SK-N-SH treated with all-trans-retinoic acid at 6 μM for 48 hours (cell line): ENCODE data around the gene ZBTB22.
A peak's percentile ranks its signal among the peaks of the same experiment; 100 is the strongest.

Experiments used
- ATAC-seq: fragments of 200-7000 bp; cut with Tn5 transposase; 3 replicates; pipeline ENCODE4 v1.9.1; 2020; ENCODE audit warnings: mild to moderate bottlenecking, moderate library complexity
- ARNTL ChIP-seq: fragments of 450-650 bp; formaldehyde crosslinking; IDR thresholded peaks from 2 replicates; pipeline ENCODE4 v1.5.0; 2020; ENCODE audit warnings: low read depth, mild to moderate bottlenecking, moderate library complexity, borderline replicate concordance
- BACH2 ChIP-seq: fragments of 250-450 bp; sonication (Bioruptor Pico); IDR thresholded peaks from 2 replicates; pipeline ENCODE4 v1.9.0; 2021; ENCODE audit warnings: mild to moderate bottlenecking, borderline replicate concordance
- CREB5 ChIP-seq: fragments of 250-450 bp; sonication (Bioruptor Pico); IDR thresholded peaks from 2 replicates; pipeline ENCODE4 v1.5.1; 2020; ENCODE audit warnings: low read depth, mild to moderate bottlenecking, moderate library complexity
- CSDC2 ChIP-seq: fragments of 250-450 bp; sonication (Bioruptor Pico); IDR thresholded peaks from 2 replicates; pipeline ENCODE4 v1.5.0; 2020; ENCODE audit warnings: mild to moderate bottlenecking, moderate library complexity
- CSRNP3 ChIP-seq: fragments of 250-450 bp; sonication (Bioruptor Pico); IDR thresholded peaks from 2 replicates; pipeline ENCODE4 v1.5.1; 2021; ENCODE audit warnings: mild to moderate bottlenecking, moderate library complexity
- ESRRG ChIP-seq: fragments of 250-450 bp; sonication (Bioruptor Pico); IDR thresholded peaks from 2 replicates; pipeline ENCODE4 v1.6.1; 2021; ENCODE audit warnings: mild to moderate bottlenecking
- GLIS3 ChIP-seq: fragments of 250-450 bp; sonication (Bioruptor Pico); IDR thresholded peaks from 2 replicates; pipeline ENCODE4 v1.5.0; 2020; ENCODE audit warnings: mild to moderate bottlenecking, moderate library complexity
- ISL1 ChIP-seq: fragments of 250-450 bp; sonication (Bioruptor Pico); IDR thresholded peaks from 2 replicates; pipeline ENCODE4 v2.1.2; 2022; ENCODE audit warnings: mild to moderate bottlenecking, moderate library complexity
- OSR1 ChIP-seq: fragments of 250-450 bp; sonication (Bioruptor Pico); IDR thresholded peaks from 2 replicates; pipeline ENCODE4 v1.8.0; 2022; ENCODE audit warnings: moderate library complexity, mild to moderate bottlenecking, inconsistent platforms
- PATZ1 ChIP-seq: fragments of 250-450 bp; sonication (Bioruptor Pico); IDR thresholded peaks from 2 replicates; pipeline ENCODE4 v1.8.0; 2020; ENCODE audit warnings: mild to moderate bottlenecking, moderate library complexity, borderline replicate concordance
- POU6F1 ChIP-seq: fragments of 250-450 bp; sonication (Bioruptor Pico); IDR thresholded peaks from 2 replicates; pipeline ENCODE4 v1.8.0; 2021; ENCODE audit warnings: low read depth, mild to moderate bottlenecking, moderate library complexity, borderline replicate concordance
- PPARA ChIP-seq: fragments of 250-450 bp; sonication (Bioruptor Pico); IDR thresholded peaks from 2 replicates; pipeline ENCODE4 v1.5.0; 2020; ENCODE audit warnings: mild to moderate bottlenecking, borderline replicate concordance
- RARB ChIP-seq: fragments of 250-450 bp; sonication (Bioruptor Pico); IDR thresholded peaks from 2 replicates; pipeline ENCODE4 v1.8.0; 2021; ENCODE audit warnings: mild to moderate bottlenecking, moderate library complexity
- SNAI2 ChIP-seq: fragments of 250-450 bp; sonication (Bioruptor Pico); IDR thresholded peaks from 2 replicates; pipeline ENCODE4 v1.5.0; 2020; ENCODE audit warnings: mild to moderate bottlenecking, moderate library complexity
- TCF4 ChIP-seq: fragments of 250-450 bp; sonication (Bioruptor Pico); IDR thresholded peaks from 2 replicates; pipeline ENCODE4 v1.8.0; 2021; ENCODE audit warnings: mild to moderate bottlenecking, moderate library complexity, borderline replicate concordance
- TOX ChIP-seq: fragments of 250-450 bp; sonication (Bioruptor Pico); IDR thresholded peaks from 2 replicates; pipeline ENCODE4 v1.8.0; 2021; ENCODE audit warnings: mild to moderate bottlenecking, moderate library complexity, borderline replicate concordance
- TSHZ2 ChIP-seq: fragments of 250-450 bp; sonication (Bioruptor Pico); IDR thresholded peaks from 2 replicates; pipeline ENCODE4 v1.5.0; 2020; ENCODE audit warnings: mild to moderate bottlenecking, moderate library complexity
- ZC3H10 ChIP-seq: fragments of 250-450 bp; sonication (Bioruptor Pico); IDR thresholded peaks from 2 replicates; pipeline ENCODE4 v1.5.1; 2021; ENCODE audit warnings: mild to moderate bottlenecking, moderate library complexity
- ZFP3 ChIP-seq: fragments of 250-450 bp; sonication (Bioruptor Pico); IDR thresholded peaks from 2 replicates; pipeline ENCODE4 v1.5.0; 2020; ENCODE audit warnings: mild to moderate bottlenecking, moderate library complexity
- ZFP30 ChIP-seq: fragments of 450-650 bp; formaldehyde crosslinking; IDR thresholded peaks from 2 replicates; pipeline ENCODE4 v1.5.0; 2022; ENCODE audit warnings: mild to moderate bottlenecking, moderate library complexity
- ZNF565 ChIP-seq: fragments of 450-650 bp; formaldehyde crosslinking; conservative IDR thresholded peaks from 2 replicates; pipeline ENCODE4 v1.5.0; 2020; ENCODE audit warnings: low read depth, mild to moderate bottlenecking, moderate library complexity
- ZNF70 ChIP-seq: fragments of 450-650 bp; formaldehyde crosslinking; IDR thresholded peaks from 2 replicates; pipeline ENCODE4 v1.5.0; 2020; ENCODE audit warnings: mild to moderate bottlenecking, moderate library complexity
- ZNF8 ChIP-seq: fragments of 450-650 bp; formaldehyde crosslinking; IDR thresholded peaks from 2 replicates; pipeline ENCODE4 v1.5.0; 2020; ENCODE audit warnings: mild to moderate bottlenecking, moderate library complexity

ZBTB22 gene

GRCh38 chr6:33279971-33280511 is 37.5 kb downstream of the ZBTB22 start:
- no peak for TF ChIP-seq PPARA (CRISPR knock-in tag)
- TF ChIP-seq ZC3H10 (CRISPR knock-in tag): no peak
- no peak for TF ChIP-seq BACH2 (CRISPR knock-in tag)
- TF ChIP-seq GLIS3 (CRISPR knock-in tag): no peak
- no peak for TF ChIP-seq RARB (CRISPR knock-in tag)
- TF ChIP-seq TOX (CRISPR knock-in tag): no peak
- TF ChIP-seq TCF4: no peak
- TF ChIP-seq OSR1 (CRISPR knock-in tag): no peak
- no peak for TF ChIP-seq ISL1 (CRISPR knock-in tag)
- no peak for TF ChIP-seq SNAI2
- no peak for TF ChIP-seq CSDC2 (CRISPR knock-in tag)
- no peak for TF ChIP-seq ZNF70
- TF ChIP-seq ARNTL: no peak
- no peak for TF ChIP-seq ZFP30 (CRISPR knock-in tag)
- ATAC-seq: peak; percentile 64

GRCh38 chr6:33279257-33279695 is 38.3 kb downstream of the ZBTB22 start:
- ATAC-seq: no peak
- TF ChIP-seq ZNF565 (no peak), ISL1 (CRISPR knock-in tag) (no peak), ESRRG (no peak), ZC3H10 (CRISPR knock-in tag) (no peak), TSHZ2 (no peak), CREB5 (no peak), ZNF70 (no peak), ZNF8 (CRISPR knock-in tag) (no peak), CSRNP3 (CRISPR knock-in tag) (no peak), ARNTL (no peak), ZFP30 (CRISPR knock-in tag) (no peak), ZFP3 (CRISPR knock-in tag) (no peak), PPARA (CRISPR knock-in tag) (no peak), PATZ1 (CRISPR knock-in tag) (no peak), CSDC2 (CRISPR knock-in tag) (no peak), TOX (CRISPR knock-in tag) (no peak)

- TF ChIP-seq TSHZ2 (no peak), SNAI2 (no peak), CSRNP3 (CRISPR knock-in tag) (no peak), ZNF8 (CRISPR knock-in tag) (no peak), ZFP30 (CRISPR knock-in tag) (no peak), ZFP3 (CRISPR knock-in tag) (no peak), ISL1 (CRISPR knock-in tag) (no peak), POU6F1 (no peak), OSR1 (CRISPR knock-in tag) (no peak), TCF4 (no peak)
Observed at GRCh38 chr6:33278810-33279209, 38.7 kb downstream of the ZBTB22 start.

More at GRCh38 chr6:33278810-33279209, 38.7 kb downstream of the ZBTB22 start:
- no peak for ATAC-seq
